GM23248 (cell line): ENCODE measurements around the gene ACSS1. TPM values are rescaled to one million over a fixed set of nuclear protein-coding genes. Genes with fewer than 3 reads are reported as not detected.

Source experiments
- DNase-seq: peaks from one replicate; pipeline ENCODE4 v3.0.0-alpha.2; 2015
- H2AFZ ChIP-seq: fragments of 200-600 bp; sonication (generic); 2 replicates; pipeline ENCODE4 v1.6.1; 2016; ENCODE audit warnings: antibody characterized with exemption
- H3F3A ChIP-seq: fragments of 200-600 bp; sonication (generic); 2 replicates; pipeline ENCODE4 v1.6.1; 2016; ENCODE audit warnings: mild to moderate bottlenecking, antibody characterized with exemption, mixed run types; ENCODE audit not compliant: insufficient read depth
- H3K27ac ChIP-seq: fragments of 200-600 bp; sonication (generic); 2 replicates; pipeline ENCODE4 v1.5.1; 2016; ENCODE audit warnings: mild to moderate bottlenecking
- H3K27me3 ChIP-seq: fragments of 200-600 bp; sonication (generic); replicated peaks from 2 replicates; pipeline ENCODE4 v1.6.1; 2016; ENCODE audit warnings: mild to moderate bottlenecking; ENCODE audit not compliant: insufficient read depth
- H3K36me3 ChIP-seq: fragments of 200-600 bp; sonication (generic); 2 replicates; pipeline ENCODE4 v1.6.1; 2016; ENCODE audit warnings: low read depth, mild to moderate bottlenecking
- H3K4me1 ChIP-seq: fragments of 200-600 bp; sonication (generic); 2 replicates; pipeline ENCODE4 v1.6.1; 2016; ENCODE audit warnings: mild to moderate bottlenecking; ENCODE audit not compliant: insufficient read depth
- H3K4me2 ChIP-seq: fragments of 200-600 bp; sonication (generic); one replicate; pipeline ENCODE4 v1.6.1; 2016; ENCODE audit warnings: mild to moderate bottlenecking; ENCODE audit not compliant: unreplicated experiment
- H3K4me3 ChIP-seq: fragments of 200-600 bp; sonication (generic); 2 replicates; pipeline ENCODE4 v1.5.1; 2016; ENCODE audit warnings: mild to moderate bottlenecking
- H3K79me2 ChIP-seq: fragments of 200-600 bp; sonication (generic); 2 replicates; pipeline ENCODE4 v1.6.1; 2016; ENCODE audit warnings: mild to moderate bottlenecking; ENCODE audit not compliant: insufficient read depth
- H3K9ac ChIP-seq: fragments of 200-600 bp; sonication (generic); 2 replicates; pipeline ENCODE4 v1.6.1; 2016; ENCODE audit warnings: mild to moderate bottlenecking
- H3K9me2 ChIP-seq: fragments of 200-600 bp; sonication (generic); 2 replicates; pipeline ENCODE4 v1.6.1; 2016; ENCODE audit warnings: mixed run types, mild to moderate bottlenecking, moderate library complexity; ENCODE audit not compliant: insufficient read depth
- H3K9me3 ChIP-seq: fragments of 200-600 bp; sonication (generic); one replicate; pipeline ENCODE4 v1.6.1; 2017; ENCODE audit warnings: low read depth
- H4K20me1 ChIP-seq: fragments of 200-600 bp; sonication (generic); 2 replicates; pipeline ENCODE4 v1.6.0; 2016; ENCODE audit not compliant: insufficient read depth
- EZH2 ChIP-seq: fragments of 200-600 bp; sonication (generic); IDR thresholded peaks from 2 replicates; pipeline ENCODE4 v1.6.1; 2018; ENCODE audit warnings: antibody characterized with exemption, mild to moderate bottlenecking; ENCODE audit not compliant: insufficient read depth, poor library complexity, severe bottlenecking
- EZH2phosphoT487 ChIP-seq: fragments of 200-600 bp; sonication (generic); IDR thresholded peaks from 2 replicates; pipeline ENCODE4 v1.6.1; 2018; ENCODE audit warnings: antibody characterized with exemption, moderate library complexity, mild to moderate bottlenecking, low read depth; ENCODE audit not compliant: insufficient read depth
- WGBS, 2 experiments: methylation state at CpG; one replicate each; pipeline ENCODE4 v1.1.6; 2015 to 2017; ENCODE audit warnings: low lambda C conversion rate in 2 of 2, low coverage in 1 of 2; ENCODE audit errors: missing lambda C conversion rate in 2 of 2; 5-methylcytosine and 5-hydroxymethylcytosine counted together
- in situ Hi-C: fragments of 300-500 bp; cut with MboI; formaldehyde crosslinking; loops from 2 replicates; pipeline ENCODE4 v1.15.0; 2020
- polyA plus RNA-seq: library from polyadenylated mRNA; unstranded; fragments of >200 nt; fragmentation: Nextera tagmentation; extraction: Ambion mirVana; gene quantifications from 2 replicates; pipeline ENCODE4 v1.2.1, GENCODE V29; 2016
- total RNA-seq: library from RNA; depleted of rRNA; stranded (reverse); fragments of >200 nt; shearing (Covaris generic); gene quantifications from 2 replicates; pipeline ENCODE4 v1.2.3, GENCODE V29; 2014

ACSS1 gene
- total and polyA plus RNA-seq, 2 experiments from 2014 or later: 0.94 to 1.1 TPM

- Histone ChIP-seq H3K4me1 (no peaks in the 10 kb centered on the region), H3K4me3 (no peak overlapping the region), H3F3A (no peaks in the 10 kb centered on the region), H3K4me2 (no peak overlapping the region), H3K79me2 (no peaks in the 10 kb centered on the region), H3K9me3 (no peaks in the 10 kb centered on the region), H3K9me2 (no peaks in the 10 kb centered on the region), H2AFZ (no peak overlapping the region), H3K36me3 (no peaks in the 10 kb centered on the region), H4K20me1 (no peaks in the 10 kb centered on the region), H3K9ac (no peak overlapping the region), H3K27ac (no peak overlapping the region), H3K27me3 (no peaks in the 10 kb centered on the region)
- TF ChIP-seq EZH2 (no peak), EZH2phosphoT487 (no peak)
- WGBS, 2 experiments: 79 to 80% methylated on average over 14 to 20 of the region's 20 CpGs
- no peak for DNase-seq
- in situ Hi-C loops: no loop called here
Measured at GRCh38 chr20:24961384-24962181, 96.4 kb downstream of the ACSS1 start.

DNA sequence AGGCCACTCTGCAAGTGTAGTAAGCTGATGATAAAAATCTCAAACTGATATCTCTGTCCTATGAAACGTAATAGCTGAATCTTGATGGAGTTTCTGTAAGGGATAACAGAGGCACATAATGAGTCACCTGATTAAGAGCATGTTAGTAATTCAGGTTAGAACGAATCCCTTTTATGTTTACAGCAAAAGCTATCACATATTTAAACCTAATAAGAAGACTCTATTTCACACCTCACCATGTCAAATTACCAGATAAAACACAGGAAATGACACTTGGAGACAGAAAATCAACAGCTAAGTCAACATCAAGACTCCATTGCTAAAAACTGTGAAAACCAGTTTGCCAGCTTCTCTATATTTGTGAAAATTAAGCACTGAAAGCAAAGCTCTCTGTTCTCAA, 97.1 kb downstream of the ACSS1 start:
- no peaks in the 10 kb centered on the region for H3F3A ChIP-seq
- in situ Hi-C loops: no loop called here
- H3K9me3 ChIP-seq: no peaks in the 10 kb centered on the region
- TF ChIP-seq EZH2 (no peak), EZH2phosphoT487 (no peak)
- H3K4me3 ChIP-seq: no peak overlapping the region
- no peak overlapping the region for H2AFZ ChIP-seq
- H3K9me2 ChIP-seq: no peaks in the 10 kb centered on the region
- H3K9ac ChIP-seq: no peak overlapping the region
- no peak for DNase-seq
- no peaks in the 10 kb centered on the region for H4K20me1 ChIP-seq
- H3K4me2 ChIP-seq: no peak overlapping the region
- 67 to 79% methylated on average over 2 of the region's 2 CpGs for WGBS, 2 experiments
- H3K4me1 ChIP-seq: no peaks in the 10 kb centered on the region
- no peaks in the 10 kb centered on the region for H3K79me2 ChIP-seq
- H3K36me3 ChIP-seq: no peaks in the 10 kb centered on the region
- H3K27ac ChIP-seq: no peak overlapping the region
- no peaks in the 10 kb centered on the region for H3K27me3 ChIP-seq

DNA sequence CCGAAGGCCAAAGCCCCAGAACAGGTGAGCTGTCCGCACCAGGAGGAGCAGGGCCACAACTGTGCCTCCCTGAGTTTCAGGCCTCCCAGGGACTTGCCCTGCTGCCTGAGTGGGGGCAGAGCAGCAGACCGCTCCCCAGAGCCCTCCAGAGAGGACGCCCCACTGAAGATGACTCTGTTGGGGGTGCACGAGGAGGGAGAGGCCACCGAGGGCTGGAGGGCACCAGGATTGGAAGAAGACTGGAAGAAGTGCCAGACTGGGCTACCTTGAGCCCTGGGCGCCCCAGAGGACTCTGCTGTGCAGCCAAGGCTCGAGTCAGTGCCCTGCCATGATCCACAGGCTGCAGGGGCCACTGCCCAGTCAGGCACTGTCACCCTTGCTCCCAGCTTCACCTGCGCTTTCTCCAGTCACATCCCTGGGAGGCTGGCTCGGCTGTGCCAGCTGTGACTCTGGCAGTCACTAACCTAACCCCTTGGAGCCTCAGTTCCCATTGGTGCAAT, 97.6 kb downstream of the ACSS1 start:
- H3K36me3 ChIP-seq: no peaks in the 10 kb centered on the region
- no peak overlapping the region for H3K4me2 ChIP-seq
- no peak overlapping the region for H3K9ac ChIP-seq
- 85 to 91% methylated on average over 10 of the region's 10 CpGs for WGBS, 2 experiments
- no peaks in the 10 kb centered on the region for H3K27me3 ChIP-seq
- H3K9me3 ChIP-seq: no peaks in the 10 kb centered on the region
- no peaks in the 10 kb centered on the region for H3K4me1 ChIP-seq
- TF ChIP-seq EZH2phosphoT487: no peak
- TF ChIP-seq EZH2: no peak
- H3K27ac ChIP-seq: no peak overlapping the region
- H3K4me3 ChIP-seq: no peak overlapping the region
- in situ Hi-C loops: no loop called here
- H4K20me1 ChIP-seq: no peaks in the 10 kb centered on the region
- H3F3A ChIP-seq: no peaks in the 10 kb centered on the region
- no peak for DNase-seq
- no peak overlapping the region for H2AFZ ChIP-seq
- no peaks in the 10 kb centered on the region for H3K79me2 ChIP-seq
- H3K9me2 ChIP-seq: no peaks in the 10 kb centered on the region

- Histone ChIP-seq H3K27me3 (no peaks in the 10 kb centered on the region), H3K4me3 (no peak overlapping the region), H4K20me1 (no peaks in the 10 kb centered on the region), H3K9ac (no peak overlapping the region), H3K27ac (no peak overlapping the region), H3K4me1 (no peaks in the 10 kb centered on the region), H3F3A (no peaks in the 10 kb centered on the region), H3K79me2 (no peaks in the 10 kb centered on the region), H3K9me2 (no peaks in the 10 kb centered on the region), H3K9me3 (no peaks in the 10 kb centered on the region), H3K36me3 (no peaks in the 10 kb centered on the region), H2AFZ (no peak overlapping the region), H3K4me2 (no peak overlapping the region)
- whole genome bisulfite sequencing, 2 experiments: 73 to 81% methylated on average over 13 to 14 of the region's 14 CpGs
- in situ Hi-C loops: no loop called here
- TF ChIP-seq EZH2 (no peak), EZH2phosphoT487 (no peak)
- no peak for DNase-seq
Measured at GRCh38 chr20:24959591-24960301, 98.2 kb downstream of the ACSS1 start.
